Measurements from ENCODE around the gene OBSCN.

OBSCN gene

GRCh38 chr1:228337711-228338520, 130.1 kb downstream of the OBSCN start:
- Histone ChIP-seq H3K4me3 (ENCODE audit: low read length in 2 of 2) (no peak overlapping the region), H3K9ac (ENCODE audit: low read depth in 1 of 2, low read length in 2 of 2) (no peak overlapping the region), H3K9me3 (ENCODE audit: control insufficient read depth in 2 of 2, low read length in 2 of 2) (no peaks in the 10 kb centered on the region), H3K27me3 (ENCODE audit: control insufficient read depth in 2 of 2, insufficient read depth in 2 of 2, low read length in 2 of 2) (no peaks in the 10 kb centered on the region), H3K36me3 (ENCODE audit: control insufficient read depth in 2 of 2, insufficient read depth in 2 of 2, low read length in 2 of 2) (no peaks in the 10 kb centered on the region), H3K27ac (ENCODE audit: low read depth in 2 of 2, low read length in 2 of 2) (no peak overlapping the region), H3K4me1 (ENCODE audit: control insufficient read depth in 2 of 2, insufficient read depth in 2 of 2, low read length in 2 of 2) (no peaks in the 10 kb centered on the region)

DNA sequence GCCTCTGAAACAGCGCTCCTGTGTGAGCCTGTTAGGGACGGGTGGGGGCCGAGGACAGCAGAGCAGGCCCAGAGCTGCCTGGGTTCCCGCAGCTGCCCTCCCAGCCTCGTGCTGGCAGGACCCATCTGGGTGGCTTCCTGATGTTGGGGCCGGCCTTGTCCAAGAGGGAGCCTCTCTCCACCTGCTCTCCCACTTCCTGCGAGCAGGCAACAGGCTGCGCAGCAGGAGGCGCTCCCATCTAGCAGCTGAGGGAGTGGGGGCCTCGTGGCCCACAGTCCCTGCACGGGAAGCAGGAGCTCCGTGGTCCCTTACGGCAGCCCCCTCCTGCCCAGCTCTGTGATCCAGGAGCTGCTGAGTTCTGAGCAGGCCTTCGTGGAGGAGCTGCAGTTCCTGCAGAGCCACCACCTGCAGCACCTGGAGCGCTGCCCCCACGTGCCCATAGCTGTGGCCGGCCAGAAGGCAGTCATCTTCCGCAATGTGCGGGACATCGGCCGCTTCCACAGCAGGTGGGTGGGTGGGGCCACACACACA, 130.7 kb downstream of the OBSCN start:
- Histone ChIP-seq H3K4me1 (ENCODE audit: control insufficient read depth in 2 of 2, insufficient read depth in 2 of 2, low read length in 2 of 2) (no peaks in the 10 kb centered on the region), H3K27ac (ENCODE audit: low read depth in 2 of 2, low read length in 2 of 2) (no peak overlapping the region), H3K9ac (ENCODE audit: low read depth in 1 of 2, low read length in 2 of 2) (no peak overlapping the region), H3K4me3 (ENCODE audit: low read length in 2 of 2) (no peak overlapping the region), H3K36me3 (ENCODE audit: control insufficient read depth in 2 of 2, insufficient read depth in 2 of 2, low read length in 2 of 2) (no peaks in the 10 kb centered on the region), H3K27me3 (ENCODE audit: control insufficient read depth in 2 of 2, insufficient read depth in 2 of 2, low read length in 2 of 2) (no peaks in the 10 kb centered on the region), H3K9me3 (ENCODE audit: control insufficient read depth in 2 of 2, low read length in 2 of 2) (no peaks in the 10 kb centered on the region)

DNA sequence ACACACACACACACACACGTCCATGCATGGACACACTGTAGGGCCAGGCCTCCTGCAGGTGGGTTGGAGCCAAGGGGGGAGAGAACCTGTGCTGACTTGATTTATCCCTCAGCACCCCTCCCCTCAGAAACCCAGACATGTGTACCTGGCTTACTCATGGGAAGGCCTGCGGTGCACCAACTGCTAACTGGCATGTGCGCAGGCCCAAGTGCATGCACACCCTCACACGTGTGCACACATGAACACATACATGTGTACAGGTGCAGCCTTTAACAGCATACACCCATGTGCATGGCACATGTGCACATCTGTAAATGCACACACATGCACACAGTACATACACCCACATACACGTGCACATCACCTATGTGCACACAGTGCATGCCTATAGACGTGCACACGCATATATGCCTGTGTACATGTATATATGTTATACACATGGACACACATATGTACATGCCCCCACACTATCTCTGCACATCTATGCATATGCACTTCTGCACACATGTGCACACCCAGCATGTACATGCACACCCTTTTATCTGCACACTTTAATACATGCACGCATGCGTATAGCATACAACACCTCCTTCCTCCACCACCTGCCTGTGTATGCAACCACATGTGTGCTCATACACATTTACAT, 131.3 kb downstream of the OBSCN start:
- Histone ChIP-seq H3K9ac (ENCODE audit: low read depth in 1 of 2, low read length in 2 of 2) (no peak overlapping the region), H3K27me3 (ENCODE audit: control insufficient read depth in 2 of 2, insufficient read depth in 2 of 2, low read length in 2 of 2) (no peaks in the 10 kb centered on the region), H3K4me3 (ENCODE audit: low read length in 2 of 2) (no peak overlapping the region), H3K4me1 (ENCODE audit: control insufficient read depth in 2 of 2, insufficient read depth in 2 of 2, low read length in 2 of 2) (no peaks in the 10 kb centered on the region), H3K36me3 (ENCODE audit: control insufficient read depth in 2 of 2, insufficient read depth in 2 of 2, low read length in 2 of 2) (no peaks in the 10 kb centered on the region), H3K27ac (ENCODE audit: low read depth in 2 of 2, low read length in 2 of 2) (no peak overlapping the region), H3K9me3 (ENCODE audit: control insufficient read depth in 2 of 2, low read length in 2 of 2) (no peaks in the 10 kb centered on the region)

DNA sequence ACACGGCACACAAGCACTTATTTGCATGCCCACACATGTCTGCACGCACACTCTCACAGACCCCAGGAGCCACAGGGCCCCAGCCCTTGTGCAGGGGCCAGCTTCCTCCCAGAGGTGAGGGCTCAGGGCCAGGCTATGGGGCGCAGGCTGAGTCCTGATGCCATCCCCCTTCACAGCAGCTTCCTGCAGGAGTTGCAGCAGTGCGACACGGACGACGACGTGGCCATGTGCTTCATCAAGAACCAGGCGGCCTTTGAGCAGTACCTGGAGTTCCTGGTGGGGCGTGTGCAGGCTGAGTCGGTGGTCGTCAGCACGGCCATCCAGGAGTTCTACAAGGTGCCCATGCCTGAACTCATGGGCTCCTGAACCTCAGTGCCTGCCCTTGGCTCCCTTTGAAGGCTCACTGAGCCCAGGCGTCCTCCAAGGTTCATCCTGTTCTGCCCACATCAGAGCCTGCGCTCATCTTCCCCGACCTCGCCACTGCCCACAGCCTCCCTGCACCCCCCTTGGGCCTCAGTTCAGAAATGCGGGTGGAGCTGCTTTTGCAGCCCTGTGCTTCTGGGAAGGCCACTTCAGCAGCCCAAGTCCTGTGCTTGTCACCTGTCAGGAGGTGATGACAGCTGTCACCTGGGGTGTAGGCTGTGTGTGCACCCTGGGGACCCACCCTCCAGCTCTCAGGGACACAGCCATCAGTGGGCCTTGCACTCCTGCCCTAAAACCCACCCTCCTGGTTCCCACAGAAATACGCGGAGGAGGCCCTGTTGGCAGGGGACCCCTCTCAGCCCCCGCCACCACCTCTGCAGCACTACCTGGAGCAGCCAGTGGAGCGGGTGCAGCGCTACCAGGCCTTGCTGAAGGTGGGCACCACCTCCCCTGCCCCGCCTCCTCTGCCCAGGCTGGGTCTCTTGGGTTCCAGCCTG, 132.2 kb downstream of the OBSCN start:
- H3K9ac ChIP-seq (ENCODE audit: low read depth in 1 of 2, low read length in 2 of 2), result no peak overlapping the region
- no peaks in the 10 kb centered on the region for H3K4me1 ChIP-seq (ENCODE audit: control insufficient read depth in 2 of 2, insufficient read depth in 2 of 2, low read length in 2 of 2)
- no peak overlapping the region for H3K27ac ChIP-seq (ENCODE audit: low read depth in 2 of 2, low read length in 2 of 2)
- H3K9me3 ChIP-seq (ENCODE audit: control insufficient read depth in 2 of 2, low read length in 2 of 2), result no peaks in the 10 kb centered on the region
- H3K27me3 ChIP-seq (ENCODE audit: control insufficient read depth in 2 of 2, insufficient read depth in 2 of 2, low read length in 2 of 2), result no peaks in the 10 kb centered on the region
- no peak overlapping the region for H3K4me3 ChIP-seq (ENCODE audit: low read length in 2 of 2)
- H3K36me3 ChIP-seq (ENCODE audit: control insufficient read depth in 2 of 2, insufficient read depth in 2 of 2, low read length in 2 of 2), result no peaks in the 10 kb centered on the region

DNA sequence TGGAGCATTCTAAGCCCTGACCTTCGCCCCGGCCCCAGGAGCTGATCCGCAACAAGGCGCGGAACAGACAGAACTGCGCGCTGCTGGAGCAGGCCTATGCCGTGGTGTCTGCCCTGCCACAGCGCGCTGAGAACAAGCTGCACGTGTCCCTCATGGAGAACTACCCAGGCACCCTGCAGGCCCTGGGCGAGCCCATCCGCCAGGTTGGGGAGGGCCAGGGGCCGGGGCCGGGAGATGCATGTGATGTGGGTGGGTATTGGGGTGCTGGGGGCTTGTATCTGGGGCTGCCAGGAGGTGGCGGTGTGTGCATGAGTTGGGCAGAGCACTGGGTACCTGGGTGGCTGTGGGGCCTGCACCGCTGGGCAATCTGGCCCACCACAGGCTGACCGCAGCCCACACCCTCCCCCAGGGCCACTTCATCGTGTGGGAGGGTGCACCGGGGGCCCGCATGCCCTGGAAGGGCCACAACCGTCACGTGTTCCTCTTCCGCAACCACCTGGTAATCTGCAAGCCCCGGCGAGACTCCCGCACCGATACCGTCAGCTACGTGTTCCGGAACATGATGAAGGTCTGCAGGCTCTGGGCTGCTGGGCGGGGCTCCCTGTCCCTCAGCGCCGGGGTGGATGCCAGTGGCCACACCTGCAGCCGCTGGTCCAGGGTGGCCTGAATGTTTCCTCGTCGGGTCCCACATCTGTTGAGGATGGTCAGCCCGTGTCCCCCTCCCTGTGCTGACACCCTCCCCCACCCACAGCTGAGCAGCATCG, 133.0 kb downstream of the OBSCN start:
- H3K4me1 ChIP-seq (ENCODE audit: control insufficient read depth in 2 of 2, insufficient read depth in 2 of 2, low read length in 2 of 2), result no peaks in the 10 kb centered on the region
- H3K9ac ChIP-seq (ENCODE audit: low read depth in 1 of 2, low read length in 2 of 2), result no peak overlapping the region
- no peak overlapping the region for H3K4me3 ChIP-seq (ENCODE audit: low read length in 2 of 2)
- no peaks in the 10 kb centered on the region for H3K9me3 ChIP-seq (ENCODE audit: control insufficient read depth in 2 of 2, low read length in 2 of 2)
- no peaks in the 10 kb centered on the region for H3K36me3 ChIP-seq (ENCODE audit: control insufficient read depth in 2 of 2, insufficient read depth in 2 of 2, low read length in 2 of 2)
- no peak overlapping the region for H3K27ac ChIP-seq (ENCODE audit: low read depth in 2 of 2, low read length in 2 of 2)
- no peaks in the 10 kb centered on the region for H3K27me3 ChIP-seq (ENCODE audit: control insufficient read depth in 2 of 2, insufficient read depth in 2 of 2, low read length in 2 of 2)

- Histone ChIP-seq H3K4me1 (ENCODE audit: control insufficient read depth in 2 of 2, insufficient read depth in 2 of 2, low read length in 2 of 2) (no peaks in the 10 kb centered on the region), H3K27ac (ENCODE audit: low read depth in 2 of 2, low read length in 2 of 2) (no peak overlapping the region), H3K9me3 (ENCODE audit: control insufficient read depth in 2 of 2, low read length in 2 of 2) (no peaks in the 10 kb centered on the region), H3K36me3 (ENCODE audit: control insufficient read depth in 2 of 2, insufficient read depth in 2 of 2, low read length in 2 of 2) (no peaks in the 10 kb centered on the region), H3K27me3 (ENCODE audit: control insufficient read depth in 2 of 2, insufficient read depth in 2 of 2, low read length in 2 of 2) (no peaks in the 10 kb centered on the region), H3K9ac (ENCODE audit: low read depth in 1 of 2, low read length in 2 of 2) (no peak overlapping the region), H3K4me3 (ENCODE audit: low read length in 2 of 2) (no peak overlapping the region)
These were observed 133.6 kb downstream of the OBSCN start for GRCh38 chr1:228341450-228341813.

- H3K27ac ChIP-seq (ENCODE audit: low read depth in 2 of 2, low read length in 2 of 2), result no peak overlapping the region
- H3K36me3 ChIP-seq (ENCODE audit: control insufficient read depth in 2 of 2, insufficient read depth in 2 of 2, low read length in 2 of 2), result no peaks in the 10 kb centered on the region
- H3K27me3 ChIP-seq (ENCODE audit: control insufficient read depth in 2 of 2, insufficient read depth in 2 of 2, low read length in 2 of 2), result no peaks in the 10 kb centered on the region
- H3K9ac ChIP-seq (ENCODE audit: low read depth in 1 of 2, low read length in 2 of 2), result no peak overlapping the region
- no peak overlapping the region for H3K4me3 ChIP-seq (ENCODE audit: low read length in 2 of 2)
- no peaks in the 10 kb centered on the region for H3K9me3 ChIP-seq (ENCODE audit: control insufficient read depth in 2 of 2, low read length in 2 of 2)
- no peaks in the 10 kb centered on the region for H3K4me1 ChIP-seq (ENCODE audit: control insufficient read depth in 2 of 2, insufficient read depth in 2 of 2, low read length in 2 of 2)
These were observed 134.2 kb downstream of the OBSCN start for GRCh38 chr1:228341814-228342626.

GRCh38 chr1:228342627-228343190, 134.9 kb downstream of the OBSCN start:
- no peaks in the 10 kb centered on the region for H3K36me3 ChIP-seq (ENCODE audit: control insufficient read depth in 2 of 2, insufficient read depth in 2 of 2, low read length in 2 of 2)
- no peaks in the 10 kb centered on the region for H3K4me1 ChIP-seq (ENCODE audit: control insufficient read depth in 2 of 2, insufficient read depth in 2 of 2, low read length in 2 of 2)
- H3K9me3 ChIP-seq (ENCODE audit: control insufficient read depth in 2 of 2, low read length in 2 of 2), result no peaks in the 10 kb centered on the region

GRCh38 chr1:228343191-228343661, 135.4 kb downstream of the OBSCN start:
- H3K27me3 ChIP-seq (ENCODE audit: control insufficient read depth in 2 of 2, insufficient read depth in 2 of 2, low read length in 2 of 2), result no peaks in the 10 kb centered on the region
- H3K36me3 ChIP-seq (ENCODE audit: control insufficient read depth in 2 of 2, insufficient read depth in 2 of 2, low read length in 2 of 2), result no peaks in the 10 kb centered on the region
- no peaks in the 10 kb centered on the region for H3K4me1 ChIP-seq (ENCODE audit: control insufficient read depth in 2 of 2, insufficient read depth in 2 of 2, low read length in 2 of 2)
- no peak overlapping the region for H3K27ac ChIP-seq (ENCODE audit: low read depth in 2 of 2, low read length in 2 of 2)
- H3K9me3 ChIP-seq (ENCODE audit: control insufficient read depth in 2 of 2, low read length in 2 of 2), result no peaks in the 10 kb centered on the region
- H3K4me3 ChIP-seq (ENCODE audit: low read length in 2 of 2), result no peak overlapping the region
- H3K9ac ChIP-seq (ENCODE audit: low read depth in 1 of 2, low read length in 2 of 2), result no peak overlapping the region

More at GRCh38 chr1:228342627-228343190, 134.9 kb downstream of the OBSCN start:
- no peak overlapping the region for H3K9ac ChIP-seq (ENCODE audit: low read depth in 1 of 2, low read length in 2 of 2)
- no peak overlapping the region for H3K4me3 ChIP-seq (ENCODE audit: low read length in 2 of 2)
- H3K27me3 ChIP-seq (ENCODE audit: control insufficient read depth in 2 of 2, insufficient read depth in 2 of 2, low read length in 2 of 2), result no peaks in the 10 kb centered on the region
- H3K27ac ChIP-seq (ENCODE audit: low read depth in 2 of 2, low read length in 2 of 2), result no peak overlapping the region

Data from mucosa of rectum (tissue), 2 donors.